ENCODE data around the gene ZAR1L.

GRCh38 chr13:32309312-32310133 lies 5.6 kb downstream of the ZAR1L start:
- TF ChIP-seq EZH2 (IDR thresholded peaks at IDR 0.05; ENCODE audit: low read depth, unreplicated experiment) (no peak), CTCF (conservative IDR thresholded peaks at IDR 0.05; ENCODE audit: low read depth in 2 of 2) (no peak), POLR2AphosphoS5 (IDR thresholded peaks at IDR 0.05; ENCODE audit: low read depth) (no peak), JUNB (IDR thresholded peaks at IDR 0.05; ENCODE audit: unreplicated experiment) (no peak), EZH2phosphoT487 (IDR thresholded peaks at IDR 0.05; ENCODE audit: unreplicated experiment) (no peak), ETS1 (IDR thresholded peaks at IDR 0.05) (no peak), REST (IDR thresholded peaks at IDR 0.05; ENCODE audit: unreplicated experiment) (no peak), CREB1 (CRISPR knock-in tag; IDR thresholded peaks at IDR 0.05; ENCODE audit: low read depth) (no peak)
